Measurements from ENCODE around the gene MYO15B.

- TF ChIP-seq, protein P1, sequence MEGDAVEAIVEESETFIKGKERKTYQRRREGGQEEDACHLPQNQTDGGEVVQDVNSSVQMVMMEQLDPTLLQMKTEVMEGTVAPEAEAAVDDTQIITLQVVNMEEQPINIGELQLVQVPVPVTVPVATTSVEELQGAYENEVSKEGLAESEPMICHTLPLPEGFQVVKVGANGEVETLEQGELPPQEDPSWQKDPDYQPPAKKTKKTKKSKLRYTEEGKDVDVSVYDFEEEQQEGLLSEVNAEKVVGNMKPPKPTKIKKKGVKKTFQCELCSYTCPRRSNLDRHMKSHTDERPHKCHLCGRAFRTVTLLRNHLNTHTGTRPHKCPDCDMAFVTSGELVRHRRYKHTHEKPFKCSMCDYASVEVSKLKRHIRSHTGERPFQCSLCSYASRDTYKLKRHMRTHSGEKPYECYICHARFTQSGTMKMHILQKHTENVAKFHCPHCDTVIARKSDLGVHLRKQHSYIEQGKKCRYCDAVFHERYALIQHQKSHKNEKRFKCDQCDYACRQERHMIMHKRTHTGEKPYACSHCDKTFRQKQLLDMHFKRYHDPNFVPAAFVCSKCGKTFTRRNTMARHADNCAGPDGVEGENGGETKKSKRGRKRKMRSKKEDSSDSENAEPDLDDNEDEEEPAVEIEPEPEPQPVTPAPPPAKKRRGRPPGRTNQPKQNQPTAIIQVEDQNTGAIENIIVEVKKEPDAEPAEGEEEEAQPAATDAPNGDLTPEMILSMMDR (IDR thresholded peaks at IDR 0.05; ENCODE audit: low read length) = no peak
- no peak for TF ChIP-seq EZH2 (IDR thresholded peaks at IDR 0.05; ENCODE audit: borderline replicate concordance, low read length)
Observed at GRCh38 chr17:75607086-75607485, 19.5 kb downstream of the MYO15B start.
